ENCODE measurements around the gene PRSS16. TPM values are rescaled to one million over a fixed set of nuclear protein-coding genes. Genes with fewer than 3 reads are reported as not detected.
A peak's percentile ranks its signal among the peaks of the same experiment; 100 is the strongest.
"Not testable (repeated sequence)": the region's sequence is repeated elsewhere in the genome, so short reads cannot be mapped to it uniquely, and the experiment has no call there.

PRSS16 gene, protein sequence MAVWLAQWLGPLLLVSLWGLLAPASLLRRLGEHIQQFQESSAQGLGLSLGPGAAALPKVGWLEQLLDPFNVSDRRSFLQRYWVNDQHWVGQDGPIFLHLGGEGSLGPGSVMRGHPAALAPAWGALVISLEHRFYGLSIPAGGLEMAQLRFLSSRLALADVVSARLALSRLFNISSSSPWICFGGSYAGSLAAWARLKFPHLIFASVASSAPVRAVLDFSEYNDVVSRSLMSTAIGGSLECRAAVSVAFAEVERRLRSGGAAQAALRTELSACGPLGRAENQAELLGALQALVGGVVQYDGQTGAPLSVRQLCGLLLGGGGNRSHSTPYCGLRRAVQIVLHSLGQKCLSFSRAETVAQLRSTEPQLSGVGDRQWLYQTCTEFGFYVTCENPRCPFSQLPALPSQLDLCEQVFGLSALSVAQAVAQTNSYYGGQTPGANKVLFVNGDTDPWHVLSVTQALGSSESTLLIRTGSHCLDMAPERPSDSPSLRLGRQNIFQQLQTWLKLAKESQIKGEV
- polyA plus RNA-seq (2013, experiment 1 of 2; ENCODE audit: insufficient read length) = 0.49 TPM
- 0.20 TPM for polyA plus RNA-seq (2013, experiment 2 of 2; ENCODE audit: insufficient read length)

DNA sequence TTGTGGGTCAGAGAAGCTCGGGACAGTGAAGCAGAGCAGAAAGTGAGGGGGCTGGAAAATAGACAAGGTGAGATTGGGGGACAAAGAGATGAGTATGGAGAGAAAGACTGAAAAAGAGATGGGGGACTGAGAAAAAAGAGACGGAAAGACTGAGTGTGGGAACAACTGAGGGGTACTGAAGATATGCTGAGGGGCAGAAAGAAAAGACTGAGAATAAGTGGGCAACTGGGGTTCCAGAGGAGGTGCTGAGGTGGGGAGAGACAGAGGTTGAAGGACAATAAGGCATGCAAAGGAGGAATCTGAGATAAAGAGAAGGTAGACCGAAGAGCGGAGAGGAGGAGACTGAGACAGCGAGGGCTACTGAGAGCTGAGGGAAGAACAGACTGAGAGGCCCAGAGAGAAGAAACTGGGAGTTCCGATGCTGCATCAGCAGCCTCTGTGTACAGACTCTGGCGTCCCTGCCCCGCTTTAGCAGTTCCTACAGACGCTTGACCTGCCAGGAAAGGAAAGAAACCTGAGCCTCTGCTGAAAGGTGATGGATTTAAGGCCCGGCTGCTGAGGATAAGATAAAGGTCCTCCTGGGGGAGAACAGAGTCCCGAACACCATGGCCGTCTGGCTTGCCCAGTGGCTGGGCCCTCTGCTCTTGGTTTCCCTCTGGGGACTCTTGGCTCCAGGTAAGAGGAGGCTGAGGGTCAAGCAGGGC, at the start of gene PRSS16:
TSS of gene PRSS16 (plus strand) at position 569 of the 704 bp plus-strand sequence. CDS start at position 606, 37 bp downstream.
- no peak for DNase-seq

DNA sequence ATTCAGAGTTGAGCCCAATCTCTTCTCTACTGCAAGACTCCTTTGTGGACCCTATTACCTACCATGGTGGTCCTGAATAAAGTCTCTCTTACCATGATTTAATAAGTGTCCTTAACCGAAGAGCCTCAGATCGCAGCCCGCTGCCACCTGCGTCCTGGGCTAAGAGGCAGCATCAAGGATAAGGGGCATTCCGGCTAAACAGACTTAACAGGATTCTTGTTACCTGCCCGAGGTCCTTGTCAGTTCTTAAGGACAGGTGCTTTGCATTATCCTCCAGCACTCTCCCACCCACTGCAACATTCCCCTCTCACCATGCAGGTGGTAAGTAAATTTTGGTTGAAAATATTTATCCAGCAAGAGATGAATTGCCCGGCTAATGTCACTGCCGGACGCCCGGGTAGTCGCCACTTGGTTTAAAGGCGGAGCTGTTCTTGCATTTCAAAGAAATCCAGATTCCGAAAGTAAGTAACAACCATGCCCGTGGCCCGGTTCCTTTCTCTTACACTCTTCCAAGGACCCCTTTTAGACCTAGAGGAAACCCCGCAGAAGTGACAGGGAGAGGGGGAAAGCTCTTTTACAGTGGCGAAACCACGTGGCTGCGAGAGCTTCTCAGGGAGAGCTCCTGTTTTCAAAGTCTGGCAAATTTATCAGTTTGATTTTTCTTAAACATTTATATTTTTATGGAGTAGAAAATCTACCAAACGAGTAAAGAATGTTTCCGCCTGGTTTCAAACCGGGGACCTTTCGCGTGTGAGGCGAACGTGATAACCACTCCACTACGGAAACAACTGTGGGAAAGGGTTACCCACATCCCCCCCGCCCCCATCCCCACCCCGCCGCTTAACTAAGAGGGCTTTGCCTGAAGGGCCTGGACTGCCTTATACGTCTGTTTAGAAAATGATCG, 41.9 kb upstream of the PRSS16 start:
- no peak for DNase-seq

DNA sequence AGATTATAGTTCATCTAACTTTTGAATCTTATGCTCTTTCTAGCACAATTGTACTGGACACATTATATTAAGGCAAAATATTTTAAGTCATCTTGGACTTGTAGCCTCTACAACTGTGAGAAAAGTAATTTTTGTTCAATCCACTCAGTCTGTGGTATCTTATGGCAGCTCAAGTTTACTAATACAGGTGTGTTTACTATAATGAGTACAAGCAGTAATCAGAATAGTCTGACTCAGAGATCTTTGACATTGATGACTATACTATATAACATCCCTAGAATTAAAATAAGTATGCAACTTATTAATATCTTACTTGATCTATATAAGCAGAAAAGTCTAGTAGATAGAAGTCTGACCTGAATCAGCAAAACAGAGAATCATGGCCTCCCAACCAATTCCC, 40.7 kb upstream of the PRSS16 start:
- DNase-seq = no peak

DNA sequence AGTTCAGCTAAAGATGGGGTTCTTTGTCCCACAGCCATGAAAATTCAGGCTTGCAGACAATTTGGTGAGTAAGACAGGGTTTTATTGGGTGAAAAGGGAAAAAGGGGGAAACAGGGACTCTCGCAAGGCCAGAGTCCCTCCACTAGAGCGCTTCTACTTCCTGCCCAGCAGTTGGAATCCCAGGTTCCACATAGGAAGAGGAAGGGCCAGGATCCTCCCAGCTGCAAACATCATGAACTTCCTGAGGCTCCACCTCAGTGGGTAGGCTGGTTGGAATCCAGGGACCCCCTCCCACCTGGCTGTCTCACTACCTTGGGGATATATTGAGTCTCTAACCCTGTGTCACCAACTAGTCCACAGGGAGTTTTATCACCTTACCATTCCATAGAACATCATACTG, 39.5 kb upstream of the PRSS16 start:
- DNase-seq = no peak

DNA sequence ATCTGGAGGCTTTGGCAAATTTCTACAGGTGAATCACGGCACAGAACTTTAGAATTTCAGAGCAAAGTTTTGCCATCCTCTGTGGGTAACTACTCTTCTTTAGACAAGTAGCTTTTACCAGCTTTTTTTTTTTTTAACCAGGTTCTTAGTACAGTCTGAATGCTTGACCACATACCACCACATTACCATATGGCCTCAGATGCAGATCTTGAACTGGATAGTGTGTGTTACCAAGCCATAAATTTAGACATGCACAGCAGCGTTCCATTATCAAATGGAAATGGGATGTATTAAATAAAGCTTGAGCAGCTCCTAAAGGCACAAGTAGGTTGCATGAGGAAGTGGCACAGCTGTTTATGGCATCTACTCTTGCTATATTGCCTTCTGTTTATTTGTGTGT, 38.3 kb upstream of the PRSS16 start:
- DNase-seq = no peak

DNA sequence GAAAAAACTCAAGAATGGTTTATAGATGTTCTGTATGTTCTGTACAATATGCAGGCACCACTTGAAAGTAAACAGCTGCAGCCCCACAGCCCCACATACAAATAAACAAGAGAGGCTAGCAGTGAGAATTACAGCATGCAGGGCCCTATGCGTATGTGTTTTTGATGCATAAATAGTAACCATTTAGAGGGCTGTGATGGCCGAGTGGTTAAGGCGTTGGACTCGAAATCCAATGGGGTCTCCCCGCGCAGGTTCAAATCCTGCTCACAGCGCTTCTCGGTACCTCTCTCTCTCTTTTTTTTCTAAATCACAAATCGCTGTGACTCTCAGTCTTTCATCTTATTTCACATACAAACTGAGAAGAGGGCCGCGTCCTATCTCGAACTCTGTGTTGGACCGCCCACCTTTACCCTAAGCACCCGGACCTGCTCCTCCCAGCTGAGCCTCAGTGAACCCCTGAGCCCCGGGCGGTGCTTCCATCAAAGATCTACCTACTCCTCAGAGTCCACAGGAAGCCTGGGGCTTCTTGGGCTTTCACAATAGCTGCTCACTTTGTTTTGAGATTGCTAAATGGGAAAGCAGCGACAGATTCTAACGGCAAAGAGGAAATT, 37.7 kb upstream of the PRSS16 start:
- no peak for DNase-seq

DNA sequence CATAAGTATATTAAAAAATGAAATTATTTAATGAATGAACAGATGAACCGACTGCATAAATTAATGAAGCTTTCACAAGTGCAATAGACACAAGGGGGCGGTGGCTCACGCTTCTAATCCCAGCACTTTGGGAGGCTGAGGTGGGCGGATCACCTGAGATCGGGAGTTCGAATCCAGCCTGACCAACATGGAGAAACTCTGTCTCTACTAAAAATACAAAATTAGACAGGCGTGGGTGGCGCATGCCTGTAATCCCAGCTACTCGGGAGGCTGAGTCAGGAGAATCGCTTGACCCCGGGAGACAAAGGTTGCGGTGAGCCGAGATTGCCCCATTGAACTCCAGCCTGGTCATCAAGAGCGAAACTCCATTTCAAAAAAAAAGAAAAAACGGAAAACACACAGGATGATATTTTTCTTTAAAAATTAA, 34.4 kb upstream of the PRSS16 start:
- not testable (repeated sequence) for DNase-seq

DNA sequence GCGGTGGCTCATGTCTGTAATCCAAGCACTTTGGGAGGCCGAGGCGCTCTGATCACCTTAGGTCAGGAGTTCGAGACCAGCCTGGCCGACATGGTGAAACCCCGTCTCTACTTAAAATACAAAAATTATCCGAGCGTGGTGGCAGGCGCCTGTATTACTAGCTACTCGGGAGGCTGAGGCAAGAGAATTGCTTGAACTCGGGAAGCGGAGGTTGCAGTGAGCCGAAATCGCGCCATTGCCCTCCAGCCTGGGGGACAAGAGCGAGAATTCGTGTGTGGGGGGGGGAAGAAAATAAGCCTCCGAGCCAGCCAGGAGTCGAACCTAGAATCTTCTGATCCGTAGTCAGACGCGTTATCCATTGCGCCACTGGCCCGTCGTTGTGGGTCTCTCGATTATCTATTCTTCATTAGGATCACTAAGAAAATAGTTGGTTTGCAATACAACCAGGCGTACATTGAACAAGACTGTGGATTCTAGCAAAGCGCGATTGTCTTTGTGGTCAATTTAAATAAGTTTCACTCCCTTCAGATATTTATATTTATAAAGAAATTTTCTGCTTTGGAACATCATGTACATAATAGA, 33.9 kb upstream of the PRSS16 start:
- DNase-seq = no peak

DNA sequence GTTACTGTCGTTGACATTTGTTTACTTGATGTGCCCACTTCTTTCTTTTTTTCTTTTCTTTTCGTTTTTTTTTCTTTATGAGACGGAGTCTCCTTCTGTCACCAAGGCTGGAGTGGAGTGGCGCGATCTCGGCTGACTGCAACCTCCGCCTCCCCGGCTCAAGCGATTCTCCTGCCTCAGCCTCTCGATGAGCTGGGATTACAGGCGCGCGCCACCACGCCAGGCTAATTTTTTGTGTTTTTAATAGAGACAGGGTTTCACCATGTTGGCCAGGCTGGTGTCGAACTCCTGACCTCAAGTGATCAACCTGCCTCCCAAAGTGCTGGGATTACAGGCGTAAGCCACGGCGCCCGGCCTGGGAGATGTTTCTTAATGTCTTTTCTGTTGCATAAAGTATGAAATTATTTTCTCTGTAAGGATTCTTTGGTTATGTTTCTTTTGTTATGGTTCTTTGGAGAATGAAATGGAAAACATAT, 33.3 kb upstream of the PRSS16 start:
- no peak for DNase-seq

DNA sequence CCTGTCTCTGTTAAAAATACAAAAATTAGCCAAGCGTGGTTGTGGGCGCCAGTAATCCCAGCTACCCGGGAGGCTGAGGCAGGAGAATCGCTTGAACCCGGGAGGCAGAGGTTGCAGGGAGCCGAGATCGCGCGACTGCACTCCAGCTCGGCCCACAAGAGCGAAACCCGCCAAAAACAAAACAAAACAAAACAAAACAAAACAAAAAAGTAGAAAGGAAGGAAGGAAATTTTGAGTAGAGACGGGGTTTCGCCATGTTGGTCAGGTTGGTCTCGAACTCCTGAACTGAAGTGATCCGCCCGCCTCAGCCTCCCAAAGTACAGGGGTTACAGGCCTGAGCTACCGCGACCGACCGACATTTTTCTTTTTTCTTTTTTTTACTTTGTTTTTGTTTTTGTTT, 30.6 kb upstream of the PRSS16 start:
- no peak for DNase-seq

DNA sequence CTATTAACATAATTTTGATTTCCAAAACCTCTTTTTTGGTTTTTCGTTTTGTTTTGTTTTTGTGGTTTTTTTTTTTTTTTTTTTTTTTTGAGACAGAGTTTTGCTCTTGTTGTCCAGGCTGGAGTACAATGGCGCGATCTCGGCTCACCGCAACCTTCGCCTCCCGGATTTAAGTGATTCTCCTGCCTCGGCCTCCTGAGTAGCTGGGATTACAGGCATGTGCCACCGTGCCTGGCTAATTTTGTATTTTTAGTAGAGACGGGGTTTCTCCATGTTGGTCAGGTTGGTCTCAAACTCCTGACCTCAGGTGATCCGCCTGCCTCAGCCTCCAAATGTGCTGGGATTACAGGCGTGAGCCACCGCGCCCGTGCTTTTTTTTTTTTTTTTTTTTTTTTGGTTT, 24.5 kb upstream of the PRSS16 start:
- DNase-seq = not testable (repeated sequence)

DNA sequence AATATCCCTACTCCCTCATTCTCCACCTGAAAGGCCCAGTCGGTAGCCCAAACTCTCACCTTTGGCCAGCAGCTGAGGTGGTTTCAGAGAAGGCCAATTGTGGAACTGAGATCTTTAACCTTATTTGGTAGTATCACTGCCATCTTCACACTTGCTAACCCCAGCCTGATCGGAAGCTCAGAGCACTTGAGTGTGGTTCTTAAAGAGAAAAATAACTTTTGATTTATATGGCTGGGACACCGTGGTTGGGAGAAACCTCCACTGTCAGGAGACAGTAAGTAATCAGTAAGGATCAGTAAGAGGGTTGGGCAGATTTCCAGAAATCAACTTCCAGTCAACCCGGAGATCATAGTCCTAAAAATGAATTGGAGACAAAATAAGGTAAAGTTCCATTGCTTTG, 22.8 kb upstream of the PRSS16 start:
- DNase-seq = no peak

DNA sequence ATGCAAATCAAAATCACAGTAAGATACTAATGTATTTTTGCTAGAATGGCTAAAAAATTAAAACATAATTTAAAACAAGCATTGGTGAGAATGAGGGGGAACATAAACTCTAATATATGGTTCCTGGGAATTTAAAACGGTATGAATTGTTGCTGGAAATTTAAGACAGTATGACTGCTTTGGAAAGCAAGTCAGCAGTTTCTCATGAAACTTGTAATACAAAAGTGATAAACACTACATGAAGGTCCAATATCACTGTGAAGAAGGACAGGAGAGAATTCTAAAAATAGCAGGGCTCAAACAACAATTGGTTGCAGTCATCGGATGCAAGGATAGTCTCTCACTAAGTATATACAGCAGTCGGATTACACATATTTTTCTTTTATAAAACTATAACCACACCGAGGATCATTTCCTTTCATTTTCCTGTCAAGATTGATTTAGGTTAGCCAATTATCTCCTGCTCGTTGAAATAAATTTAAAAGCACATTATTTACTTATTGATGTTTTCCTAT, 18.5 kb upstream of the PRSS16 start:
- no peak for DNase-seq

DNA sequence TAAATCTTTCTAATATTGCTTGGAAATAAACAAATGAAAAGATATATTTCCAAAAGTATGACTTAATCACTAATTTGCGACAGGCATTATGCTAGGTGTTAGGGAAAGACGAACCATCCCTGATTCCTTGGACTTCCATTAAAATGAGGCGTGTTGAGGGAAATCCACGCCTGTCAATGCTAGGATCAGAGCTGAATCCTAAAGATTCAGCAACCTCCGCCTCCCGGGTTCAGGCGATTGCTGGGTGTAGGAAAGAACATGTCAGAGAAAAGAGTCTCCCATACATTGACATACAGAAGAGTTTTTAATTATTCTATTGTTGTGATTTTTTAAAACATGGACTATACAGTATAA, 16.8 kb upstream of the PRSS16 start:
- DNase-seq = no peak

DNA sequence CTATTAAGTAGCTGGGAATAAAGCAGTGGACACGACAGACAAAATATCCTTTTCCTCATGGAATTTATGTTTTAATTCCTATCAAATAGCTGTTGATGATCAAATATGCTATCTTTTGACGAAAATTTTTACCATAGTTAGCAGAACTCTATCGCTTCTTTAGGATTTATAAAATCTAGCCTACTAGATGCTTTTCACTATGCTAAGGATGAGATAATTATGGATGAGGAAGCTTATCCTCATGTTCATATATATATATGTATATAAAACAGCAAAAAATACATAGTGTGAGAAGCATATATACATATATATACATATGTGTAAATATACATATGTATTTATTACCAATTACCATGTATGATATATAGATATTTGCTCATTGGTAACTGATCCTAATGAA, 12.9 kb upstream of the PRSS16 start:
- DNase-seq = no peak

DNA sequence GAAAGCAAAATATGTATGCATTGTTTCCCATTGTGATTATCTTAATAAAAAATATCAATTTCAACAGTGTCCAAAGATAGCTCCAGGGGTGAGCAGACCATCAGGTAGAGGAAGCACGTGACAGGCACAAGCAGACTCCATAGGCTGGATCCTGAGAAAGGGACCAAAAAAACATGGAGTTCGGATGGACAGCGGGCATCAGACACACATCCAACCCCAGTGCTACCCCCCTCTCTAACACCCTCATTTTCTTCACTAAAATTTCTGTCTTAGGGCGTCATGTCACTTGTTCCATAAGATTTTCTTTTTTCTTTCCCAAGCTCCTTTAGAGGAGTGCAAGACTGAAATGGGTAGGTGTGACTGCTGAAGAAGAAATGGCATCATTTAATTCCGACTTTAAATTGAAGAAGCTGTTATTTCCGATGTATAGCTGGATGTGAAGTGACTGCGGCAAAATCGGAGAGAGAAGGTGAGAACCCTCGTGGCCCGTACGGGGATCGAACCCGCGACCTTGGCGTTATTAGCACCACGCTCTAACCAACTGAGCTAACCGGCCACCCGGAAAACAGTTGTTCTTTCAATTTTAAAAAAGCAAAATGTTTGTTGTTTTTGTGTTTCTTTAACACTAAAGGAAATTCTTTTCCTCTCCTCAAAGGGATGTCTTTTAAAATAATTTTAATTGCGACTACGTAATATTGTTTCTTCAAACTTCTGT, 10.3 kb upstream of the PRSS16 start:
- peak; percentile 46 for DNase-seq

DNA sequence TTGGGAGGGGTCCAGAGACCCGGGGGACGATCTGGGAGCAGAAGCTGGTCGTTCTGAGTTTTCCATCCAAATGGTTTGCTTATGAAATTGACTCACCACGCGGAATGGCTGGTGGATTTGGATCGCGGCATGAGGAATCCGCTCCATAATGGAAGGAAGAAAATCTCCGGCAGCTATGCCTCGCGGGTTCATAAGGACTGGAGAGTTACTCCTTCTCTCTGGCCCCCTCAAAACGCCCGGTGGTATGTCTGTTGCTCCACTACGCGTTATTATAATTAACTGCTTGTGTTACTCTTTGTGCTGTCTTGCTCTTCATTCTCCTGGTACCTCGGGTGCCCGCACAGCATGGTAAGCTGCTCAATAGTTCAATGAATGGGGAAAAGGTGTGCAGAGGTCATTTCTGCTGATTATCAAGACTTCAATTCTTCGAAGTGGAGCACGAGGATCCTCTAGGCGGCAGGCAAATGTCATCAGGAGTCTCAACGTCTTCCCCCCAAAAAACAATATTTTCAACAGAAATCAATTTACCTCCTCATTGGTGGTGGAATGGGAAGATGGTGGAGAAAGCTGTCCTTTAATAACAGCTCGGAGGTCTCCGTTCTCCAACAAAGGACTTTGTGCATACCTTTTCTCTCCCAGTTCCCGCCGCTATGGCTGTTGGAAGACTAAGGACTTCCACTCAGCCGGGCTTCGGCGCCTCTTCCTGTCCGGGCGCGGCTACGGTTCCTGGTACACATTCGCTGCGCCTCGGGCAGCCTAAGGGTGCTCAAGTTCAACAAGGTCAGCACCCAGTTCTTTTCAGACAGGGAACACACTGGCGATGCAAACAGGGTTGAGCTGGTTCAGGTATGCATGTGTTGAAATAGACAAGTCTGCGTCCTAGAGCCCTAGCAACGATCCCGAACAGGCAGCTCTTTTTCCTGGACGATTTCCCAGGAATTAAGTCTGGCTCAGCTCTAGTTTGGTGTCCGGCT, 9.2 kb upstream of the PRSS16 start:
- no peak for DNase-seq

DNA sequence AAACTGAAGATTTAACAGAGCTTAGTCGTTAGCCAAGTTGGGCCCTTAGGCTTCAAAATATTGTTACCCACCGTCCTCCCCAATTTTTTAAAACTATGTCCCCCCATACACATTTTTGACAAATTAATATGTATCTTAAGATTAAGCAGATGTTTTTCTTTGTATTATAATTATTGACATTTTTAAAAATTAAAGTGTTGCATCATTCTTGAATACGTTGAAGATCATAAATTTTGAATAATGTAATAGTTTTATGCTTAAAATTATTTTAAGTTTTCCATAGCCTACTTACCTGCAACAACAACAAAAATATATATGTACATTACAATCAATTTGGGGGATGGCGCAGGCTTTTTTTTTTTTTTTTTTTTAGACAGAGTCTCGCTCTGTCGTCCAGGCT, 8.2 kb upstream of the PRSS16 start:
- no peak for DNase-seq

DNA sequence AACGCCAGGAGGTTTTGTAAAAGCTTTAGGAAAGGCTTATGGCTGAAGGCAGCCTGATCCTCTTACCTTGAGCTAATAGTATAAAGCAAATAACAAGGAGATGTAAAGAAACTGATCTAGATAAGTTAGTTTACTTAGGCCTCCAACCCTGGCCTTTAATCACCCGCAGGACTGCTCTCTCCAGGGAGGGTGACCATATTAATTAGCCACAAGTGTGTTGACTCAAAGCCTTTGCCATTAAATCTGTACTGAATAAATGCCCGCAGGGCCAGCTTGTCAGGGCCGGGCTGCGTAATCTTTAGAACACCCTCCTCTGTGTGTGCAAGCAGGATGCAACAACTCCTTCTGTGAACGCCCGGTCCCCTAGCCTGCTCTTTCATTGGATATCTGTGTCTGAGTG, 6.1 kb upstream of the PRSS16 start:
- no peak for DNase-seq
